Transverse colon (tissue), 3 donors: ENCODE measurements around the gene R3HDM4.

Experiments
- EP300 ChIP-seq: sonication (generic); formaldehyde crosslinking; IDR thresholded peaks from one replicate; pipeline ENCODE4 v1.6.1; 2017; ENCODE audit warnings: antibody characterized with exemption, low read depth
- POLR2A ChIP-seq: fragments of 450-650 bp; IDR thresholded peaks from one replicate; pipeline ENCODE4 v1.6.1; 2016; ENCODE audit warnings: antibody characterized with exemption, mild to moderate bottlenecking, moderate library complexity
- TF ChIP-seq, protein P1 (sequence below), 5 experiments: fragments of 200-600 bp in 3 of 5; fragments of 450-650 bp in 2 of 5; sonication (generic) in 3 of 5; IDR thresholded peaks; 1 replicate in 2 of 5; 2 replicates in 3 of 5; pipeline ENCODE4 v1.5.1; 2016 to 2017; ENCODE audit warnings: antibody characterized with exemption in 5 of 5, inconsistent platforms in 3 of 5, mild to moderate bottlenecking in 2 of 5, moderate library complexity in 1 of 5

DNA sequence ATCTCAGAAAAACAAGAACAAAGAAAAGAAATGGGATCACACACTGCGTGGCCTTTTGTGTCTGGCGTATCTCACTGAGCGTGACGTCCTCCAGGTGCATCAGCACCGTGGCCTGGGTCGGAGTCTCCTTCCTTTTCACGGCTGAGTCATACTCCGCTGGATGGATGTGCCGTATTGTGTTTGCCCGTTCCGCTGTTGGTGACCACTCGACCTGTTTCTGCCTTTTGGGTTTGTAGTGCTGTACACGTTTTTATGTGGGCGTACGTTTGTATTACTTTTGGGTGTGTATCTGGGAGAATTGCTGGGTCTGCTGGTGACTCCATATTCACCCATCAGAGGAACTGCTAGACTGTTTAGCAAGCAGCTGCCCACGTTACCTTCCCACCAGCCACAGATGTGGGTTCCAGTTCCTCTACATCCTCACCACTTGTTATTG, 24.3 kb upstream of the R3HDM4 start:
- TF ChIP-seq, protein P1, sequence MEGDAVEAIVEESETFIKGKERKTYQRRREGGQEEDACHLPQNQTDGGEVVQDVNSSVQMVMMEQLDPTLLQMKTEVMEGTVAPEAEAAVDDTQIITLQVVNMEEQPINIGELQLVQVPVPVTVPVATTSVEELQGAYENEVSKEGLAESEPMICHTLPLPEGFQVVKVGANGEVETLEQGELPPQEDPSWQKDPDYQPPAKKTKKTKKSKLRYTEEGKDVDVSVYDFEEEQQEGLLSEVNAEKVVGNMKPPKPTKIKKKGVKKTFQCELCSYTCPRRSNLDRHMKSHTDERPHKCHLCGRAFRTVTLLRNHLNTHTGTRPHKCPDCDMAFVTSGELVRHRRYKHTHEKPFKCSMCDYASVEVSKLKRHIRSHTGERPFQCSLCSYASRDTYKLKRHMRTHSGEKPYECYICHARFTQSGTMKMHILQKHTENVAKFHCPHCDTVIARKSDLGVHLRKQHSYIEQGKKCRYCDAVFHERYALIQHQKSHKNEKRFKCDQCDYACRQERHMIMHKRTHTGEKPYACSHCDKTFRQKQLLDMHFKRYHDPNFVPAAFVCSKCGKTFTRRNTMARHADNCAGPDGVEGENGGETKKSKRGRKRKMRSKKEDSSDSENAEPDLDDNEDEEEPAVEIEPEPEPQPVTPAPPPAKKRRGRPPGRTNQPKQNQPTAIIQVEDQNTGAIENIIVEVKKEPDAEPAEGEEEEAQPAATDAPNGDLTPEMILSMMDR (IDR thresholded peaks at IDR 0.05), result no peak
- TF ChIP-seq POLR2A, result no peak
- no peak for TF ChIP-seq EP300
